Glutamatergic neuron (in vitro differentiated cells): ENCODE results near the gene RPL7A. TPM values are rescaled to one million over a fixed set of nuclear protein-coding genes. Genes with fewer than 3 reads are reported as not detected.

Experiments
- DNase-seq: peaks from one replicate; pipeline ENCODE4 v3.0.0; 2022
- H3K27ac Mint-ChIP-seq: one replicate; pipeline ENCODE4 v1.8.0; 2020; ENCODE audit warnings: mild to moderate bottlenecking, mixed read lengths, inconsistent platforms; ENCODE audit not compliant: unreplicated experiment
- H3K27me3 Mint-ChIP-seq: one replicate; pipeline ENCODE4 v1.8.0; 2020; ENCODE audit warnings: mild to moderate bottlenecking, moderate library complexity, mixed read lengths, inconsistent platforms; ENCODE audit not compliant: unreplicated experiment
- H3K36me3 Mint-ChIP-seq: one replicate; pipeline ENCODE4 v1.8.0; 2020; ENCODE audit warnings: mild to moderate bottlenecking, mixed read lengths, inconsistent platforms; ENCODE audit not compliant: unreplicated experiment
- H3K4me1 Mint-ChIP-seq: one replicate; pipeline ENCODE4 v1.8.0; 2020; ENCODE audit warnings: mild to moderate bottlenecking, low read depth, mixed read lengths, inconsistent platforms; ENCODE audit not compliant: unreplicated experiment
- H3K4me3 Mint-ChIP-seq: one replicate; pipeline ENCODE4 v1.8.0; 2020; ENCODE audit warnings: mild to moderate bottlenecking, mixed read lengths, inconsistent platforms; ENCODE audit not compliant: unreplicated experiment
- H3K9me3 Mint-ChIP-seq: one replicate; pipeline ENCODE4 v1.8.0; 2020; ENCODE audit warnings: mild to moderate bottlenecking, moderate library complexity, mixed read lengths, inconsistent platforms; ENCODE audit not compliant: unreplicated experiment
- CTCF ChIP-seq: fragments of 200-600 bp; sonication (generic); IDR thresholded peaks from one replicate; pipeline ENCODE4 v1.5.0; 2021; ENCODE audit not compliant: partially characterized antibody, unreplicated experiment
- total RNA-seq: library from RNA; stranded (reverse); fragmentation: NEBNext Ultra II Directional; extraction: Animal tissue kit (Norgen Biotek cat#: 25700); gene quantifications from one replicate; pipeline ENCODE4 v1.2.1, GENCODE V29; 2021; ENCODE audit not compliant: unreplicated experiment

RPL7A gene
- total RNA-seq, 1 donor from 2014 or later, result 1,442 TPM

DNA sequence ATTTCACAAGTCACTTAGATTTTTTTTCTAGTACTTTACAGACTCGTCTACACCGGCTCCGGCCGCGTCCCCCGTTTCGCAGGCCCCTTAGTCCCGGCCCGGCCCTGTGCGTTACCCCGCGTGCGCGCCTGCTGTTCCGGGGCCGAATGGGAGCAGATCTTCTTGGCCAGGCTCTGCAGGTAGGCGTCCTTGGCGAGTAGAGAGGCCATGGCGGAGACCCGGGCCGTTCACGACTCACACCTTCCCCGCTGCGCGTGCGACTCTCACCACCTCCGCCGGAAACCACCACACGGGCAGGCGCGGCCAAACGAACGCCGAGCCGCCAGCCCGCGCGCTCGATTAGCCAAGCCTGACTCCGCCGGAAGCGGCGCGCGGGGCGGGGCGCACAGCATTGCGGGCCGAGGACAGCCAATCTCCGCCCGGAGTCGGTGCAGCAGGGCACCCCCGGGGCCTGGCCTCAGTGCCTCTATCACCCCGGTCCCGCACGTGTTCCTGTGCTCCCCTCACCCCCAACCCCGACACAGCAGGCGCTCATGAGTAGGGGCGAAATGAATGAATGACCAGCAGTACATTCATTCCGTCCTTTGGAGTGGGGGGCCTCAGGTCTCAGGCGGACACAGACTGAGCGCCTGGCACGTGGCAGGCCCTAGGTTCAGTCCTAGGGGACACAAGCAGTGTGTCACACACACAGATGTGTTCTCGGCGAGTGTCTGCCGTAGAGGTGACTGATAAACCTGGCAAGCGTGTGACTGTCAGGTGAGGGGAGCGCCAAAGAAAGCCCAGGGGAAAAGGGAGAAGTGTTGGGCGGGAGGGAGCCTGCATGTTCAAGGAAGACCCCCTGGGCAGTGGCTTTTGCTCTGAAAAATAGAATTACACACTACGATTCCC, 11.8 kb upstream of the RPL7A start, which contains the start of gene SURF6:
Gene SURF6, minus strand, starts transcription at position 265 of the 888 bp plus-strand sequence. Its CDS starts 56 bp downstream, at position 209.
- H3K36me3 Mint-ChIP-seq, result peaks cover 4% of the 10 kb centered on the region
- H3K4me1 Mint-ChIP-seq, result peaks cover 2% of the 10 kb centered on the region
- H3K9me3 Mint-ChIP-seq, result peaks cover 4% of the 10 kb centered on the region
- peaks cover 6% of the 10 kb centered on the region for H3K27me3 Mint-ChIP-seq
- TF ChIP-seq CTCF, result no peak
- H3K27ac Mint-ChIP-seq, result peak within 1 kb of the TSS; percentile 62
- H3K4me3 Mint-ChIP-seq, result peak within 1 kb of the TSS; percentile 97
- peak; percentile 95 for DNase-seq

DNA sequence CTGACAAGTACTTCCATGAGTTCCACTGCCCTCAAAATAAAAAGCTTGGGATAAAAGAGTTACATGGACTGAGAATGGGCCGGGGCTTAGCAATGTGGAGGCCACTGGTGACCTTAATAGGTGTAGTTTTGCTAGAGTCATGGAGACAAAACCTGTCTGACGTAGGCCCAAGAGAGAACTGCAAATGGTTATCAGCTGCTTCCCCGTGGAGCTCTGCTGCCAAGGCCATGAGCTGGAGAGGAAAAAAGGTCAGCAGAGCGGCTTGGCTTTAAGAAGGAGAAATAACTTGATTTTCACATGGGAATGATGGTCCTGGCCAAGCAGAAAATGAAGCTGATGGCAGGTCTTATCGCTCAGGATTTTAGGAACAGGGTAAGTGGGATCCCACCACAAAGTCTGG, 8.4 kb upstream of the RPL7A start:
- no peak for TF ChIP-seq CTCF
- H3K36me3 Mint-ChIP-seq, result no peaks in the 10 kb centered on the region
- no peak overlapping the region for H3K27ac Mint-ChIP-seq
- no peak for DNase-seq
- H3K9me3 Mint-ChIP-seq, result peaks cover 5% of the 10 kb centered on the region
- H3K27me3 Mint-ChIP-seq, result peaks cover 8% of the 10 kb centered on the region
- peaks cover 3% of the 10 kb centered on the region for H3K4me1 Mint-ChIP-seq
- H3K4me3 Mint-ChIP-seq, result no peak overlapping the region

- H3K27me3 Mint-ChIP-seq, result peaks cover 8% of the 10 kb centered on the region
- peaks cover 4% of the 10 kb centered on the region for H3K9me3 Mint-ChIP-seq
- no peak for TF ChIP-seq CTCF
- H3K27ac Mint-ChIP-seq, result no peak overlapping the region
- peaks cover 1% of the 10 kb centered on the region for H3K4me1 Mint-ChIP-seq
- no peaks in the 10 kb centered on the region for H3K36me3 Mint-ChIP-seq
- H3K4me3 Mint-ChIP-seq, result no peak overlapping the region
- DNase-seq, result no peak
Observed at GRCh38 chr9:133340256-133340655, 7.8 kb upstream of the RPL7A start.

- H3K4me3 Mint-ChIP-seq, result no peak overlapping the region
Observed at GRCh38 chr9:133340916-133341315, 7.1 kb upstream of the RPL7A start.

More at GRCh38 chr9:133340916-133341315, 7.1 kb upstream of the RPL7A start:
- H3K27me3 Mint-ChIP-seq, result peaks cover 3% of the 10 kb centered on the region
- peaks cover 1% of the 10 kb centered on the region for H3K4me1 Mint-ChIP-seq
- H3K9me3 Mint-ChIP-seq, result peaks cover 2% of the 10 kb centered on the region
- no peak for DNase-seq
- peak overlapping the region; percentile 70 for H3K27ac Mint-ChIP-seq
- no peaks in the 10 kb centered on the region for H3K36me3 Mint-ChIP-seq
- TF ChIP-seq CTCF, result no peak
